ENCODE measurements around the gene ROBO1.

The ROBO1 gene

GRCh38 chr3:78589778-78590177 lies 1178.0 kb downstream of the ROBO1 start:
- DNase-seq: no peak

GRCh38 chr3:78588906-78589621 lies 1178.7 kb downstream of the ROBO1 start:
- DNase-seq: no peak

GRCh38 chr3:78580681-78581080 lies 1187.1 kb downstream of the ROBO1 start:
- DNase-seq: no peak

GRCh38 chr3:78571486-78571885 lies 1196.3 kb downstream of the ROBO1 start:
- DNase-seq: no peak

GRCh38 chr3:78570496-78570895 lies 1197.3 kb downstream of the ROBO1 start:
- DNase-seq: no peak

- DNase-seq: peak; percentile 6
These were observed 1198.0 kb downstream of the ROBO1 start for GRCh38 chr3:78569804-78570203.

- DNase-seq: no peak
These were observed 1202.1 kb downstream of the ROBO1 start for GRCh38 chr3:78565712-78566111.

GRCh38 chr3:78562328-78562727 lies 1205.5 kb downstream of the ROBO1 start:
- no peak for DNase-seq
